Measurements from ENCODE around the gene RCC1. TPM values are rescaled to one million over a fixed set of nuclear protein-coding genes. Genes with fewer than 3 reads are reported as not detected.

The RCC1 gene
- total RNA-seq, 1 donor from 2014 or later: 31.9 TPM

DNA sequence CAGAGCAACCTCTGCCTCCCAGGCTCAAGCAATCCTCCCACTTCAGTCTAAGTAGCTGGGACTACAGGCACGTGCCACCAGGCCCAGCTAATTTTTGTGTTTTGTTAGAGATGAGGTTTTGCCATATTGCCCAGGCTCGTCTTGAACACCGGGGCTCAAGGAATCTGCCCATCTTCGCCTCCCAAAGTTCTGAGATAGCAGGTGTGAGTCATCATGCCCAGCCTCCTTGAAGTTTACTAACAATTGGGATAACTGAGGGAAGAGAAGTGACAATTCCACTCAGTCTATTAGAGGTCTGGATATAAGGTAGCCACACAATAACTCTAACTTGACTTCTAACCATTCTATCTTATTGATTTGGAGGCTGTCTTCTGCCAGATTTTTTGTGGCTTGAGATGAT, 6.3 kb upstream of the RCC1 start:
- no peak overlapping the region for H3K4me3 Mint-ChIP-seq
- TF ChIP-seq, protein P1, sequence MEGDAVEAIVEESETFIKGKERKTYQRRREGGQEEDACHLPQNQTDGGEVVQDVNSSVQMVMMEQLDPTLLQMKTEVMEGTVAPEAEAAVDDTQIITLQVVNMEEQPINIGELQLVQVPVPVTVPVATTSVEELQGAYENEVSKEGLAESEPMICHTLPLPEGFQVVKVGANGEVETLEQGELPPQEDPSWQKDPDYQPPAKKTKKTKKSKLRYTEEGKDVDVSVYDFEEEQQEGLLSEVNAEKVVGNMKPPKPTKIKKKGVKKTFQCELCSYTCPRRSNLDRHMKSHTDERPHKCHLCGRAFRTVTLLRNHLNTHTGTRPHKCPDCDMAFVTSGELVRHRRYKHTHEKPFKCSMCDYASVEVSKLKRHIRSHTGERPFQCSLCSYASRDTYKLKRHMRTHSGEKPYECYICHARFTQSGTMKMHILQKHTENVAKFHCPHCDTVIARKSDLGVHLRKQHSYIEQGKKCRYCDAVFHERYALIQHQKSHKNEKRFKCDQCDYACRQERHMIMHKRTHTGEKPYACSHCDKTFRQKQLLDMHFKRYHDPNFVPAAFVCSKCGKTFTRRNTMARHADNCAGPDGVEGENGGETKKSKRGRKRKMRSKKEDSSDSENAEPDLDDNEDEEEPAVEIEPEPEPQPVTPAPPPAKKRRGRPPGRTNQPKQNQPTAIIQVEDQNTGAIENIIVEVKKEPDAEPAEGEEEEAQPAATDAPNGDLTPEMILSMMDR (IDR thresholded peaks at IDR 0.05; ENCODE audit: unreplicated experiment): no peak
- no peaks in the 10 kb centered on the region for H3K4me1 Mint-ChIP-seq
- no peak overlapping the region for H3K27ac Mint-ChIP-seq
- H3K27me3 Mint-ChIP-seq (ENCODE audit: low read depth): no peaks in the 10 kb centered on the region
- H3K36me3 Mint-ChIP-seq: peaks cover 24% of the 10 kb centered on the region
- no peaks in the 10 kb centered on the region for H3K9me3 Mint-ChIP-seq
- DNase-seq (ENCODE audit: low spot score in 2 of 2, unreplicated experiment in 2 of 2): no peak

DNA sequence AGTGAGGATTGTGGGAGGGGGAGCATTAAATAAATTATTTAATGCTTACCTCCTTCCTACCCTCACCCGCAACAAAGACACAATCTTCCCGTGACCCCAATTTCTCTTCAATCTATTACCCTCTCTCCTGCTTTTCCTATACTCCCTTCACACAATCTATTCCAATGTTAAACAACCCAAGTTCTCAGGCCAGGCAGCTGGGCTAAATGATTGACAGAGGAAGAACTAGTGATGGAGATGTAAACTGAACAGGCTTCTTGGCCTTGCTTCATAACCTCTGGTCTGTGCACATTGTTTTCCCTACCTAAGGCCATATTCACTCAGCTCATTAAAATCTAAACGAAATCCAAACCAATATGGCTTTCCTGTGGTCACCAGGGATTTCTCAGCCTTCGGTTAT, 3.9 kb upstream of the RCC1 start:
- peaks cover 6% of the 10 kb centered on the region for H3K36me3 Mint-ChIP-seq
- peak overlapping the region; percentile 71 for H3K27ac Mint-ChIP-seq
- H3K27me3 Mint-ChIP-seq (ENCODE audit: low read depth): no peaks in the 10 kb centered on the region
- H3K9me3 Mint-ChIP-seq: no peaks in the 10 kb centered on the region
- H3K4me1 Mint-ChIP-seq: peaks cover 12% of the 10 kb centered on the region
- DNase-seq (ENCODE audit: low spot score in 2 of 2, unreplicated experiment in 2 of 2): no peak
- H3K4me3 Mint-ChIP-seq: no peak overlapping the region
- TF ChIP-seq, protein P1 (IDR thresholded peaks at IDR 0.05; ENCODE audit: unreplicated experiment): no peak

DNA sequence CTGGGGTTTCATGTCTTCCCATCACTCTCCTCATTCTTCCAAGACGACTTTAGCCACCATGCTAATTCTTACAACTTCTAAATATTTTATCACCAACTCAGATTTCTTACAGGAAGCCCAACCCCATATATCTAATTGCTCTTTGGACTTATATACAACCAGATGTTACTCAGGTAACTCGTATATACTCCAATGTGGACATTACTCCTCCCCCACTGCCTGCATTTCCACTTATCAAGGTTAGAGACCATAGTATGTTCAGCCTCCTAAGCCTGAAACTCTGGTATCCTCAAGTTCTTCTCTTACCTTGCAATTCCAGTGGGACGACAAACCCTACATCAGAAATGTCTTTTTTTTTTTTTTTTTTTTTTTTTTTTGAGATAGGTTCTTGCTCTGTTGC, 2.7 kb upstream of the RCC1 start:
- peaks cover 4% of the 10 kb centered on the region for H3K36me3 Mint-ChIP-seq
- no peak for DNase-seq (ENCODE audit: low spot score in 2 of 2, unreplicated experiment in 2 of 2)
- peaks cover 24% of the 10 kb centered on the region for H3K4me1 Mint-ChIP-seq
- no peak overlapping the region for H3K27ac Mint-ChIP-seq
- TF ChIP-seq, protein P1 (IDR thresholded peaks at IDR 0.05; ENCODE audit: unreplicated experiment): no peak
- H3K4me3 Mint-ChIP-seq: no peak overlapping the region
- no peaks in the 10 kb centered on the region for H3K27me3 Mint-ChIP-seq (ENCODE audit: low read depth)
- no peaks in the 10 kb centered on the region for H3K9me3 Mint-ChIP-seq

DNA sequence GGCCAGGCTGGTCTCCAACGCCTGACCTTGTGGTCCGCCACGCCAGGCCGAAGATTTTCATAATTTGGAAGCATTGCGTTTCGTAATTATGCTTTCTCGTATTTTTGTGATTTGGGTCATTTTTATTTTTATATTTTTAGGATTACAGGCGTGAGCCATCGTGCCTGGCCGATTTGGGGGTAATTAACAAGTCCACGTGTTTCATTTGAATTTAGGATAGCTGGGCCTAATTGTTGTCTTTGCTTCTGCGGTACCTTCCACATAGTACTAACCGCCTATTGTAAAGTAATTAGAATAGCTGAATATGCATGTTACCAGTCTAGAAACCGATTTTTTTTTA, 1.0 kb downstream of the RCC1 start:
- H3K27ac Mint-ChIP-seq: peak overlapping the region; percentile 98
- peaks cover 53% of the 10 kb centered on the region for H3K4me1 Mint-ChIP-seq
- no peaks in the 10 kb centered on the region for H3K9me3 Mint-ChIP-seq
- H3K36me3 Mint-ChIP-seq: peaks cover 29% of the 10 kb centered on the region
- DNase-seq (ENCODE audit: low spot score in 2 of 2, unreplicated experiment in 2 of 2): no peak
- TF ChIP-seq, protein P1 (IDR thresholded peaks at IDR 0.05; ENCODE audit: unreplicated experiment): no peak
- H3K27me3 Mint-ChIP-seq (ENCODE audit: low read depth): no peaks in the 10 kb centered on the region
- H3K4me3 Mint-ChIP-seq: peak overlapping the region; percentile 95

DNA sequence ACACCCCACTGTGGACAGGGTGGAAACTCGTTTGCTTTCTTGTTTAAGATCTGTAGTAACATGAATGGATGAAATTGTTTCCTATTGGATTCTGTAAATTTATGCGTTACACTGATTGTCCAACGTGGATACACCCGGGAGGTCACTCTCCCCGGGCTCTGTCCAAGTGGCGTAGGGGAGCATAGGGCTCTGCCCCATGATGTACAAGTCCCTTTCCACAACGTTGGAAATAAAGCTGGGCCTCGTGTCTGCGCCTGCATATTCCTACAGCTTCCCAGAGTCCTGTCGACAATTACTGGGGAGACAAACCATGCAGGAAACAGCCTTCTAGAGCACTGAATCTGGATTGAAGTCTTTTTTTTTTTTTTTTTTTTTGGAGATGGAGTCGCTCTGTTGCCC, 1.4 kb downstream of the RCC1 start:
- TF ChIP-seq, protein P1 (IDR thresholded peaks at IDR 0.05; ENCODE audit: unreplicated experiment): no peak
- Mint-ChIP-seq H3K9me3 (no peaks in the 10 kb centered on the region), H3K27me3 (ENCODE audit: low read depth) (no peaks in the 10 kb centered on the region), H3K4me3 (peak overlapping the region; percentile 95), H3K4me1 (peaks cover 55% of the 10 kb centered on the region), H3K36me3 (peaks cover 33% of the 10 kb centered on the region), H3K27ac (peak overlapping the region; percentile 98)
- DNase-seq (ENCODE audit: low spot score in 2 of 2, unreplicated experiment in 2 of 2): no peak

Data from mesothelial cell of epicardium (in vitro differentiated cells).